Ureter (tissue), 1 donor: ENCODE data around the gene ARHGAP26. TPM values are rescaled to one million over a fixed set of nuclear protein-coding genes. Genes with fewer than 3 reads are reported as not detected.

ENCODE experiments used
- DNase-seq: peaks from one replicate; pipeline ENCODE4 v3.0.0-alpha.2; 2020; ENCODE audit warnings: low spot score
- total RNA-seq: library from RNA; stranded (reverse); gene quantifications from one replicate; pipeline ENCODE4 v1.2.4, GENCODE V29; 2023
- donor health status: DM: yes; HTN: yes; CAD: no.

ARHGAP26 gene
- total RNA-seq, 1 donor from 2014 or later, result 46.9 TPM

DNA sequence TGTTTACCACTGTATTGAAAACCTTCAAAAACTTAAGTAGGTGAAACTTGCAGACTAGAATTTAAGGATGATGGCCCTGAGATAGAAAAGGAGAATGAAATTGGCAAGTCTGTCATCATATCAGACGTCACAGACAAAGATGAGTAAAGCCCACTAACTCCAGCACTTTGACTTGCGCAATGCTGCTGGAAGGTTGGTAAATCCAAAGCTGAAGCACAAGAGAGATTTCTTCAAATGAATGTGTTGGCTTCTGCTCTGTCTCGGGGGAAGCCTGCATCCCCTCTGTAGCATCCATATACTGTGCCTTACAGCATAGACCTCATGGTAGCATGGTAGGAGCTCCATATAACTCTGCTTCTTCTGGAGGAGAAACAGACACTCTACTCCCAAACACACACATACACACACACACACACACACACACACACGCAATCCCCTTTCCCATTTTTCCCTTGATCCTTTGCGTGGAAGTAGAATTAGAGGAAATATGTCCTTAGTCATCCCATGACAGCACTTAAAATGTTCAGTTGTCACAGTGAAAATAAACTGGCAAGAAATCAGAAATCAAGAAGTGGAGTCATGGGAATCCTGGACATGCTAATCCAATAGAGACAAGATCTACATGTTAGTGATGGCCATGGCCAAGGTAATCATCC, 391.8 kb downstream of the ARHGAP26 start:
- DNase-seq, result no peak

DNA sequence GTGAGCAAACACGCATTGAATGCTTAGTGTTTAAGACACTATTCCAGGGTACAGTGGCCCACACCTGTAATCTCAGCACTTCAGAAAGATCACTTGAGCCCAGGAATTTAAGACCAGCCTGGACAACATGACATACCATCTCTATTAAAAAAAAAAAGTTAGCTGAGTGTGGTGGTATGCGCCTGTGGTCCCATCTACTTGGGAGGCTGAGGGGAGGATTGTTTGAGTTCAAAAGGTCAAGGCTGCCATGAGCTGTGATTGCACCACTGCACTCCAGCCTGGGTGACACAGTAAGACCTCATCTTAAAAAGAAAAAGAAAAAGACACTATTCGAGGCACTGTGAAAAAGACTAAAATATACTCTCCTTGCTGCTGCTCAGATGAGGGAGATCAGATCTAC, 392.6 kb downstream of the ARHGAP26 start:
- DNase-seq, result no peak

DNA sequence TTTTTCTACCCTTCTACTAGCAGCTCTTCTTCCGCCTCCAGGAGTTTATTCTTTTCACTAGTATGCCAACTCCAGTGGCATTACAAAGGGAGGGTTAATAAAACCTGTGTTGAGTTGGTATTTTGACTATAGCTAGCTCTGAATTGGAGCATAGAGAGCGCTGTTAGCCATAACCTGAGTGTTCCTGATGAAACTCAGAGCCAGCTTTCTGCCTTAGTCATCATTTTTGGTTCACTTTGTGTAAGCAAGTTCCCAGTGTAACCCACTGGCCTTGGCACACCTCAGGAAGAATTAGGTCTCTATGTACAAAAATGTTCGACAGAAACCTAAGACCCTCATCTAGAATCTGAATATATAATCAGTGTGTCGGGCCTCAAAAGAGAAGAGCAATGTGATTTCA, 394.4 kb downstream of the ARHGAP26 start:
- DNase-seq, result no peak

DNA sequence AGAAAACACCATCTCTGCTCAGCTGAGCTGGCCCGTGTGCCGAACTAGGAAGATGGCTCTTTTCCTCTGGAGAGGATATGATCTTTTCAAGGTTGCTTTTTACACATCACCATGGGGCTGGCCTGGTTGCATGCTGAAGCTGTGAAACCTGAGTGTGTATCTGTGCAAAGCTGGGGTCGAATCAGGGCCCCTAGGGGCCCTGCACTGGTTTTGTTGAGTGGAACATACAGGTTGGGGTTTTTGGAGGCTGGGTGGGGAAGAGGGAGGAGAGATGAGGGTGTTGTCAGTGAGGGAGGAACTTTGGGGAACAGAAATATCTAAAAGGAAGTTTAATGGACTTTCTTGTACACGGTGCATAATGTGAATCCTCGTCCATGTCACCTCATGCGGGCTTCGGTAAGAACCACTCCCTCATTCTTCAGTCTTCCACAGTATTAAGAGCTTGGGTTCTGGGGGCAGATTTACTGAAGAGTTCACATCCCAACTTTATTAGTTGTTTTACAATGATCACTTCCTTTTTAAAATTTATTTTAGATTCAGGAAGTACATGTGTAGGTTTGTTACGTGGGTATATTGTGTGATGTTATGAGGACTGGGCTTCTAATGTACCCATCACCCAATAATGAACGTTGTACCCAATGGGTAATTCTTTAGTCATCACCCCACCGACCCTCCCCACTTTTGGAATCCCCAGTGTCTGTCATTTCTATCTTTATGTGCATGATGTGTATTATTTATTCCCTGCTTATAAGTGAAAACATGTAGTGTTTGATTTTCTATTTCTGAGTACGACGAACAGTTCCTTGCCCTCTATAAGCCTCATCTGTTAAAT, 395.1 kb downstream of the ARHGAP26 start:
- no peak for DNase-seq

DNA sequence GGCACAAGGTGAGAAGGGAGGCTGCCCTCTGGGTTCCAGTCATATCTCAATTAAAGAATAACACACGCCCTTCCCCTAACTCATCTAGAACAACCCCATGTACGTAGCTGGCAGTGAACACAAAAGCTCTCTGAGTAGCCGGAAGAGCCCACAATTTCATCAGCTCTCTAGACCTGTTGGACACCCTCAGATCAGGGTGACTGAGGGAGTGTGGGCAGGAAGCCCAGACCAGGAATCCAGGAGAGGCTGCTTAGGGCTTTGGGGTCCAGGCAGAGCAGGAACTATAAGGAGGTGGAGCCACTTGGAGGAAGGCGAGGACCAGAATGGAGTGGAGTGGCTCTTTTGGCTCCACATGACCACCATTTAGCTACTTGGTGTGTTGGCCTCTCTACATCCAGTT, 395.9 kb downstream of the ARHGAP26 start:
- DNase-seq, result no peak

DNA sequence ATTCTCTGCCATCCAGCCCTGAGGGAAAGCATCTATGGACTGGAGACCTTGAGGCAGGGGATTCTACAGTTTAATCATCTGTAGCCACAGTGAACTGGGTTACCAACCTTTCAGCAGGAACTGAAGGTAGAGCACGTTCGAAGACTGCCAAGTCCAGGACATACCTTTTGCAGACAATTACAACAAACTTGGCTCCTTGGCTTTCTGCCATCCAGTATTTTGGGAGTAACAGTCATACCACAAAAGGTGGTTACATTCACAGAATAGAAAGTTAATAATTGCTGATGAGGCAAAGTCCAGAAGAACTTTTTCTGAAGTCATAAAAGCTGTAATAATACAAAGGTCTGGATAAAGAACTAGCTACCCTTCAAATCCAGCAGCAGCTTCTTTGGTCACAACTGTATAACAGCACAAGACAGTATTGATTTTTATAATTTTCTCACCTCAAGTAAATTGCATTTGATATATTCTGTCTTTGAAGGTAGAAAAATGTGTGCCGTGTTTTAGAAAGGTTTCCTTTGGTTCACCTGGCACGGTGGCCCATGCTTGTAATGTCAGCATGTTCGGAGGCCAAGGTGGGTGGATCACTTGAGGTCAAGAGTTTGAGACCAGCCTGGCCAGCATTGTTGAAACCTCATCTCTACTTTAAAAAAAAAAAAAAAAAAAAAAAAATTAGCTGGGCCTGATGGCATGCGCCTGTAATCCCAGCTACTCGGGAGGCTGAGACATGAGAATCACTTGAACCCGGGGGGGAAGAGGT, 396.7 kb downstream of the ARHGAP26 start:
- no peak for DNase-seq

- DNase-seq, result no peak
Measured at GRCh38 chr5:143168171-143168741, 398.1 kb downstream of the ARHGAP26 start.

GRCh38 chr5:143168921-143169810, 399.0 kb downstream of the ARHGAP26 start:
- no peak for DNase-seq

DNA sequence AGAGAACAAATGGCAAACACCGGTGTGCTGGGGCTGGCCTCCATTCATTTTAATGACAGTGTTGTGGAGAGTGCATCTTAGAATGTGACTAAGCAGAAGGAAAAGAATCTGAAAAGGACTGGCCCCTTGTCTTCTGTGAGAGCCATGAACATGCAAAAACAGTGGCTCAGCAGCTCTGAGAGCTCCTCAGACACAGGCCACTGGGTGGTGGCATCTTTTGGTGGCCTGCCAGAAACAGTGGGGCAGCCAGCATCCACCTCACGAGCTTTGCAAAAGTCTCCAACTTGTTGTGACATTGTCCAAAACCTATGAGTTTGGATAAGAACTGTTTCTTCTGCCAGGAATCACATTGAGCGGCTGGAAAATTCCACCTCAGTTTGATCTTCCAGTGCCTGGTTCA, 399.9 kb downstream of the ARHGAP26 start:
- no peak for DNase-seq

GRCh38 chr5:143170977-143171376, 400.8 kb downstream of the ARHGAP26 start:
- no peak for DNase-seq

GRCh38 chr5:143172739-143173138, 402.6 kb downstream of the ARHGAP26 start:
- no peak for DNase-seq

- no peak for DNase-seq
Measured at GRCh38 chr5:143173139-143173889, 403.1 kb downstream of the ARHGAP26 start.

- DNase-seq, result no peak
Measured at GRCh38 chr5:143174714-143175398, 404.7 kb downstream of the ARHGAP26 start.

GRCh38 chr5:143176048-143176447, 405.9 kb downstream of the ARHGAP26 start:
- DNase-seq, result no peak

GRCh38 chr5:143177263-143177983, 407.2 kb downstream of the ARHGAP26 start:
- no peak for DNase-seq

- no peak for DNase-seq
Measured at GRCh38 chr5:143179126-143179740, 409.1 kb downstream of the ARHGAP26 start.

- no peak for DNase-seq
Measured at GRCh38 chr5:143180751-143181150, 410.6 kb downstream of the ARHGAP26 start.

GRCh38 chr5:143181173-143181572, 411.0 kb downstream of the ARHGAP26 start:
- no peak for DNase-seq

DNA sequence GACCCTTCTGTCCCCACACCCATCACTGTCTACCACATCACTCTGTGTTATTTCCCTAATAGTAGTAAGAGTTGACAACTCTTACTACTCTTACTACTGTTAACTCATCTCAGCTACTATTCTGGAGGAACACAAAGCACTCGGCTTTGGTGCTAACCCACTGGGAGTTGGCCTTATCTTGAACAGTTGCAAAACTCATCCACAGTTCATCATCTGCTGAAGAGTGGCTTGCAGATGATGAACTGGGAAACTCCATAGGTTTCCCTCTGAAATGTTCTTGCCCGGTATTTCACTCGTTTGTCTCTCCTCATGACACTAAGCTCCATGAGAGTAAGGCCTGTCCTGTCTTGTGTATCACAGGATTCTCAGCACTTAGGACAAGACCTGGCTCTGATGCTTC, 411.9 kb downstream of the ARHGAP26 start:
- DNase-seq, result no peak
